CD4-positive, alpha-beta T cell treated with Interleukin-17A for 4 hours (primary cell): ENCODE measurements around the gene CPA4.

Experiments
- DNase-seq: peaks from one replicate; pipeline ENCODE4 v3.0.0-alpha.2; 2020; ENCODE audit warnings: mixed read lengths

CPA4 gene

DNA sequence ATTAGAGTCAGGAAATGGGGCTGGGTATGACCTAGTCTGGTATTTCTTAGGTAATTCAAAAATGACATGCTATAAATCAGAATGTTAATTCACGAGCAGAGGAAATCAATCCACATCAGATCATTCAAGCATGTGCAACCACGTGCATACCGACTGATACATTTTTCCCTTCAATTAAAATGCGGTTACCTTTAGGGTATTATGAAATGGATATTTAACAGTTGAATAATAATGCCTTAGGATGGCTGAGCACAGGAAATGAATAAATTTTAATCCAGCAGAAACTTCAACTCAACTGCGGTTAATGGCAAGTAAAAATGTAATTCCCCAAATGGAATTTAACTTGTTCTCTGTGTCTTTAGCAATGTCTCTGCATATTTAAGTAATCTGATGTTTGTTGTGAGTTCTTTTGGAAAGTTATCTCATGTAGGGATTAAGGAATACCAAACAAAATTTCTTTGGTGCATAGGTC is 17.1 kb upstream of the CPA4 start:
- DNase-seq = no peak

DNA sequence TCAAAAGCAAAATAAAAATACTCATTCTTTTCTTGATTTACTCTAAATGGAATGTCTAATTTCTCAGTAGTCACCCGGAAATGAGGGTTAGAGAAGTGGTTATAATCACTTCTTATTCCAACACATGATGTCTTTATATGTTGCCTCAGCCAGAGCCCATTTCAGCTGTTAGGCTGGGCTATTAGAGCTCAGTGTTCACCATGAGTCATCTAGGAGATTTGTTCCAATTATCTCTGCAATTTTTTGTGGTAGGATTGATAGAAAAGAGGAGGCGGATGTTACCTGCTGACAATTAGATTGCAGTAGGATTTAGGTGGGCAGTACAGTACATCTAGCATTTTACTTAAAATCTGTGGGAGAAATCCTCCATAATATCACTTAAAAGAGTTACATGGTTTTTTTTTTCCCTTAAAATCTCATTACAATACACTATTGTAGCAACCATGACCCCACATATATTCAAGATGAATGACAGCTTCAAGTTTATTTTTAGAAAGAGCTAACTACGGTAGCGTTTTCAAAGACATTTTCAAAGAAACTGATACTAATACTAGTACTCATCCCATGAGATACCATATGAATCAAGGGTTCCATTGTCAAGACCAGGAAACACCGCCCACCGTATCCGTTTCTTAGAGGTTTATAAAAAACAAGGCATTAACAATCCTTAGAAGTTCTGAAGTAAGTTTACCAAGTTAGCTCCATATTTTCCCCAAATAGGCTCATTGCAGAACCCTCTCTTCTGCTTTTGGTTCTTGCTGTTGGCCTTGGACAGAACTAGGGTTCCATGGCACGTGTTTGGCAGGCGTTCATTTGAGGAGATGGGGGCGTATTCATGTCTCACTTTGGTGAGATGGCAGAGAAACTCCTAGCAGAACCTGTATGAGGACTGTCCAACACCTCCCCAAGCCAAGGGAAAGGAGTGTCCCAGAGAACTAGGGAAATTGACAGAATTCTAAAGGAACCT is 15.9 kb upstream of the CPA4 start:
- DNase-seq = no peak

DNA sequence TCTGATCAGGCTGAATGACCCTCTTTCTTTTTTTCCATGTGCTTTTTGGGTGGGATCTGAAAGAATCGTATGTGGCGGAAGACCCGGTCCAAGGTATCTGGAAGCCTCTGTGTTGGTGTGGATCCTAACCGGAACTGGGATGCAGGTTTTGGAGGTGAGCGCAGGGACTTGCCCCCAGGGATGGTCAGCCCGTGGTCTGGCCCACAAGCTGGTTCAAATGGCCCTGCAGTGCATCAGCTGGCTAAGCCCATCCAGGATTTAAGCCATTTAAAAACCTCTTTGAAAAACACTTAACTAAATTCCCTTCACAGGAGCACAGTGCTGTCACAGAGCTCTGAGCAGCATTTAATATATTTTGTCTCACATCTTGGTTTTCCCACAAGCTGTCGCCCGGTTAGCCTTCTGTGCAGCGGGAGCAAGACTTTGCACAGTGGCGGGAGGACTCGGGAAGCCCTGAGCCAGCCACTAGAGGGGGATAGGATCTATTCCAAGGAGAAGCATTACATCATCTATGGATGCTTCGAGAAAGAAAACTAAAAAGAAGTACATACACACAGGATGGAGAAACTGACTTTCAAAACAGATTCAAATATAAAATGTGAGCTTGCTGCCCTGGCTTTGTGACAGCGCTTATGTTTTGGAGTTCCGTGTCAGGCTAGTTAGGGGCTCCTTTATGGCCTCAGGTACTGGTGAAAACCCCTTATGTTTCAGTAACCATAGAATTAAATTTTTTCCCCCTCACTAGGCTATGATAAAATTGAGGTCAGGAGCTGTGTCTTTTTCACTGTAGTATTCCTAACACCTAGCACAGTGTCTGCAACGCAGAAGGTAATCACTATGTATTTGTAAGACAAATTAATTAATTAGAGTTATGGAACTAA is 15.0 kb upstream of the CPA4 start:
- no peak for DNase-seq

DNA sequence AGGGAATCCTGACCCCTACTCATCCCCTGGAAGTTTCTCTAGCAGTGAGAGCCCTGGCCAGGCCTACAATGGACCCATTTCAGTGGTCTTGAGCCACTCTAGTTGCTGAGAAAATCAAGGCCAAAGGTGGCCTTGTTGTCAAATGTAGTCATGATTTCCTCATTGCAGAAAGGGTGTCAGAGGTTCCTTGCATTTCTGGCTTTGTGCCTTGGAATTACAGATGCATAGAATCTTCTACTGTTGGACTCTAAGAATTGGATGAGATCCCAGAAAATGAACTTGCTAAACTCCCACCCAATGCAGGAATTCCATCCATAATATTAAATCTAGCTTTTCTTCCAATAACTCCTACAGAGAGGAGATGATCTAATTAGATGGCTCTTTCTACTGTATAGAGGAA is 14.1 kb upstream of the CPA4 start:
- no peak for DNase-seq

DNA sequence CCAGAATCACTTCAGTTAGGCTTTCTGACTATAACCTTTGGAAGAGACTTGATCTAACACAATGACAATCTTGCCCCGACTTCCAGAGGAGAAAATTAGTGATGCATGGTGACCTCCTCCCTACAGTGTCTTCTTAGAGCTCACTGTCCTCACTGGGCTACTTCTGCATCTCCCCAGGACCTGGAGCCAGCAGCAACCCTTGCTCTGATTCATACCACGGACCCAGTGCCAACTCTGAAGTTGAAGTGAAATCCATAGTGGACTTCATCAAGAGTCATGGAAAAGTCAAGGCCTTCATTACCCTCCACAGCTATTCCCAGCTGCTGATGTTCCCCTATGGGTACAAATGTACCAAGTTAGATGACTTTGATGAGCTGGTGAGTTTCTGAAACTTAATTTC is 13.7 kb upstream of the CPA4 start:
- DNase-seq = no peak

DNA sequence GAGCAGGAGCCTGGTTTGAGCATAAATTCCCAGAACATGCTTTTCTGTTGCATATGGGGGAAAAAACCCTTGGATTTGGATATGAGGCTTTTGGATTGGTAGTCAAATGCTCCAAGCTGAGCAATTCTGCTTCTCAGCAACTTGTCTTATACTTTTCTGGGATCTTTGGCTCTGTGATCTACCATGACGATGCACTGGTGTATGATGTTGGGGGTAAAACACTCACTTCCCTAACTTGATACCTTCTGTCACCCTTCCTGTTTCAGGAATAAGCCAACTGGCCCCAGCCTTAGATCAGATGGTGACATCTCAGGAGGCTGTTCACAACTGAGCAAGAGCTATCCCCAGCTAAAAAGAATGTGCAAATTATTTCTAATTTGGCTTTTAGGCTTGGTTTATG is 13.1 kb upstream of the CPA4 start:
- no peak for DNase-seq

DNA sequence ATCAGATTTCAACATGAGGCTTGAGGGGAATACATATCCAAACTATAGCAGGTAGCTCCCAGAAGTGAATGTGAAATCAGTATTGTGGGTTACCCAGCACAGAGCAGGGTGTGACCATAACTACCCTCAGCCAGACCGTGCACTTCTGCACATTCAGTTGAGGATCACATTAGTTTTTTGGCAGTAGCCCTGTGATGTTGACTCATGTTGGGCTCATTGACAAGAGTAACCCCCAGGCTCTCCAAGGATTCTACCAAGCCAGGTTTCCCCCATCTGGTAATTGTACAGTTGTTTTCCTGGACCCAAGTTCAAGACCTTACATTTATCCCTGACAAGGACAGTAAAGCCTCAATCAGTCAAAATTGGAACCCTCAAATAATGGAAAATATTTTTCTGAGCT is 11.7 kb upstream of the CPA4 start:
- DNase-seq = no peak

DNA sequence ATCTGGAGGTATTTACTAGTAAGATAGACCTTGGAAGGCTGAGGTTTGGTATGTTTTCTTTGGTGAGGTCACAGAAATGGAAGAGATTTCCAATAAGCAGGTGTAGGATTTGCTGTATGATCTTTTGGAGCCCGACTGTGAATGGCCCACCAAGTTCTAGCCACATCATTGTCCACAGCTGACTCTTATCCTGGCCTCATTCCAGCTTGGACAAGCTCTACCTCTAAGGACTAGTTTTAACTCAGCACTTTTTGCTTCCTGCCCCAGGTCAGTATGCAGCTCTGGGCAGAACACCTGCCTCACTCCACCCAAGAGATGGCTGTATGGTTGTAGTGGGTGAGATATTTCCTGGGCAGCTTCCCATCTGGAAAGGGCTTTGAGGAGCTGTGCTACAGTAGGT is 6.1 kb upstream of the CPA4 start:
- DNase-seq = no peak

DNA sequence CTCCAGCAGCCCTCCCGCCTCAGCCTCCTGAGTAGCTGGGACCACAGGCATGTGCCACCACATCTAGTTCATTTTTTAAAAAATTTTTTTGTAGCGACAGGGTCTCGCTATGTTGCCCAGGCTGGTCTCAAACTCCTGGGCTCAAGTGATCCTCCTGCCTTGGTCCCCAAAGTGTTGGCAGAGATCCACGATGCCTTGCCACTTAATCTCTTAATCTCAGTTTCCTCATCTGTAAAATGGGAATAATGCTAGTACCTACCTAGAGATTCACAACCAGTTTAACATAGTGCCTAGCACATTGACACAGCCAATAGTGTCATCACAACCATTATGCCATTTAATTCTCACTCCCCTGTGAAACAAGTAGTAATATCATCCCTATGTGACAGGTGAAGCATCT is 4.8 kb upstream of the CPA4 start:
- no peak for DNase-seq

DNA sequence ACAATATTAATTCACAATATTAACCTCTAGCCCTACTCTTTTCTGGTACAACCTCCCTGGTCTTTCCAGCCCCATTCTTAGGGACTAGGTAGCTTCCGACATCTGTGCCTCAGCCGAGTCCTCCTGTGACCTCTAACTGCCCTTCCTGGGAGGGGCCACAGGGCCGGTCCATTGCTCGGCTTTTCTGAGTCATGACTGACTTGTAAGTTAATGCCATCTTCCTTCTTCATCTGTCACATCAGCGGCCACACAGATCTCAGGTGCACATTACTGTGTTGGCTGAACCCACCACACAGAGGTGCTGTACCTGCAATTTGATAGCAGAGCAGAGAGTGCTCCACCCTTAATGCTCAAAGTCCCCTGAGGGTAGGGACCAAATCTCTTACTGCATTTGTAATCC is 4.1 kb upstream of the CPA4 start:
- DNase-seq = no peak

DNA sequence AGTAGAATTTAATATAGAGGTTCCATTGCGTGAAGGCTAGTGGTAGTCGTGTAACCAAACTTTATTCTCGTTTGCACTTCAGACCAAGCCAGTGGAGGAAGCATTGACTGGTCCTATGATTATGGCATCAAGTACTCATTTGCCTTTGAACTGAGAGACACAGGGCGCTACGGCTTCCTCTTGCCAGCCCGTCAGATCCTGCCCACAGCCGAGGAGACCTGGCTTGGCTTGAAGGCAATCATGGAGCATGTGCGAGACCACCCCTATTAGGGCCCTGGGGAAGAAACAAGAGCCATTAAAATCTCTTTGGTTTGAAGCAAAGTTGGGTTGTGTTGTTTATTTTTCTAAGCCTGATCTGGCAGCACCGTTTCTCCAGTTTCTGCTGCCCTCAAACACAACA is 3.5 kb upstream of the CPA4 start:
- DNase-seq = no peak

DNA sequence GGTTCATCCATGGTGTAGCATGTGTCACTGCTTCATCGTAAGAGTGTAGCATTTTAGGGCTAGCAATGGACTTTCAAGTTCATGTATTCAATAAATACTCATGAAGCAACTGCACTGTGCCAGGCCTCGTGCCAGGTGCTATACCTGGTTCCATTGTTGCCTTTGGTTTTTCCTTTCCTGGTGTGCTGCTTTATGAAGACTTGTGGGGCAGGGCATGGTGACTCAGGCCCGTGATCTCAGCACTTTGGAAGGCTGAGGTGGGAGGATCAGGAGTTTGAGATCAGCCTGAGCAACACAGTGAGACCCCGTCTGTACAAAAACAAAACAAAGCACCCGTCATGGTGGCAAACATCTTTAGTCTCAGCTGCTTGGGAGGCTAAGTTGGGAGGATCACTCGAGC is 2.2 kb upstream of the CPA4 start:
- no peak for DNase-seq

DNA sequence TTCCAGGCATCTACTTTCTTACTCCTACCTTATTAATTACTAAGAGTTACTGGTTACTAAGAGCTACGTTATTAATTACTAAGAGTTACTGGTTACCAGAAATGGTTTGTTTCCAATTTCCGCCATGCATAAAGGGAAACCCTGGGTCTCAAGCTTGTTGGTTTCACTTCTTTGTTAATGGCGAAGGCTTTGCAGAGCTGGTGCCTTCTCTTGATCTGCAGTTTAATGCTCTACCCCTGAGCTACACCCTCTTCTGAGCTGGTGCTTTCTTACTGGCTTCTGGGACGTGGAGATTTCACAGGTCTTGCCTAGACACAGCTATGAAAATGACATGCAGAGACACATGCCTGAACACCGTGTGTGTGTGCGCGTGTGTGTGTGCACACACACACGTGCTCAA is 560 bp downstream of the CPA4 start:
- no peak for DNase-seq

DNA sequence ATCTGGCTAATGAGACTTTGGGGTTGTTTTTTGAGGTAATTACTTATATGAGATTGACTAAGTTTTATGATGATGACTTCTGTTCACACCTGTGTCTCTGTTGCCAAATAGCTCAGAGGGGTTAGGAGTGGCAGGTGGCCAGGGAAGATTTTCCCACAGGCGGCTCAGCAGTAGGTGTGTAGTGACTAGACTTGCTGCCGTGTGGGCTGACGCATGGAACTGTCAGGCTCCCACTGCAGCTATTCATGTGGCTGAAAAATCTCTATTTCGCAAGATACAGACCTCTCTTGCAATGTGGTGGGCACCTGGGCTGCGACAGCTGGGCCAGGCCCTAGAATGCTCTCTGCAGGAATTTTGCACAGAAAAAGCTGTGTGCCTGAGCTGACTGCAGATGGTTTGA is 1.4 kb downstream of the CPA4 start:
- DNase-seq = no peak

DNA sequence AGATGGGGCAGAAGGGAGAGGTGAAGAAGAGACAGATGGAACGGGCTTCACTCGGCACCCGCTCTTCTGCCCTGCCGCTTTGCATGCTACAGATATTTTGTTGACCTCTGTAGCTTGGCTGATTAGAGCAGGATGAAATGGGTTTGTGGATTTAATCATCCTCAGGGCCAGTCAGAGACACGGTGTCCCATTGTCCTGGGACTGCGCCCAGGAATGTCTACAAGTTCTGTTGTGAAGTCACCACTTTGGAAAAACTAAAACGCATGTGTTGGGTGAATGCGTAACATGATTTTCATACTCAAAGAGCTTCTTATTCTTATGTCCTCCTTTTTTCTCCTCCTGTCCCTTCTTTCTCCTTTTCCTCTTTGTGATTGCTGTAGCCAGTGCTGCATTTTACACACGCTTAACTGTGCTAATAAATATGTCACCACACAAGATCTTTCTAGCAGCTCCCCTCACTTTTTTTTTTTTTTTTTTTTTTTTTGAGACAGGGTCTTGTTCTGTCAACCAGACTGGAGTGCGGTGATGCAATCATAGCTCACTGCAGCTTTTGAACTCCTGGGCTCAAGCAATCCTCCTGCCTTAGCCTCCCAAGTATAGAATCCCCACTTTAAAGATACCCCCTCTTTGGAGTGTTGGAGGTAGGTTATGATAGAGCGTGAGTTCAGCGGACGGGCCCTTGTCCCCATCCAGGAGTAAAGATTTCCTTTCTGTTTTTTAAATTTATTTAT is 3.4 kb downstream of the CPA4 start:
- no peak for DNase-seq

DNA sequence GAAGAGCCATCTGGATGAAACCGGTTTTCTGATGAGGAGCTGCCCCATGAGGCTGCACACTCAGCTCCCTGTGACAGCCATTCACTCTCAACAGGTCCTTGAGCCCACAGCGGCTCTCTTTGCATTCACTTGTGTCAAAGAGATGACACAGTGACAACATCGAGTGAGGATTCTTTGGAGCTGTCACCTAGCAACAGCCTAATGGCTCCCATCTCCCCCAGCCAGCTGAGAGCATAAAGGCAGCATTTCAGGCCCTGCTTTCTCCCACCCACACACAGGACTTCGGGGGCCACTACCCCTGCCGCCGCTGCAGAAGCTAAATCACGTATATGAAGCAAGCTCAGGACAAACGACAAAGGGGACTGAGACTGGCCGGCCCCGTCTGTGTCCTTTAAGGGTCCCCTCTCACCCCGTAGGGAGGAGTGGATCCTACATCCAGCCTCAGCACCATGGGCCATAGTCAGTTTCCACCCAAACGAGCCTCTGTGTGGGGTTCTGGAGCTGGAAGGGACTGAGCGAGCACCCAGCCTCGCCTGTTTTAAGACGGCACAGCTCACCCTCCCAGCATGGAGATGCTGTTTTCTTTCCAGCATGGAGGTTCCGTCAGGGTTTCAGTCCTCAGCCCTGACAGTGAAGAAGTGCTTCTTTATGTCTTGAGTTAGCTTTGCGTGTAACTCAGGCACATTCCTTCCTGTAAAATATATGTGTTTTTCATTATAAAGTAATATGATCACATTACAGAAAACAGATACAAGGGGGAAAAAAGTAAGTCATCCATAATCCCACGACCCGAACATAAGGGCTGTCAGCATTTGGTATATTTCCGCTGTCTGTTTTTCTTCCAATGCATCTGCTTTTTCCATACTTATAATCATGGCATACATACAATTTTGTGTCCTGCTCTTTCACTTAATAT is 4.9 kb downstream of the CPA4 start:
- no peak for DNase-seq

DNA sequence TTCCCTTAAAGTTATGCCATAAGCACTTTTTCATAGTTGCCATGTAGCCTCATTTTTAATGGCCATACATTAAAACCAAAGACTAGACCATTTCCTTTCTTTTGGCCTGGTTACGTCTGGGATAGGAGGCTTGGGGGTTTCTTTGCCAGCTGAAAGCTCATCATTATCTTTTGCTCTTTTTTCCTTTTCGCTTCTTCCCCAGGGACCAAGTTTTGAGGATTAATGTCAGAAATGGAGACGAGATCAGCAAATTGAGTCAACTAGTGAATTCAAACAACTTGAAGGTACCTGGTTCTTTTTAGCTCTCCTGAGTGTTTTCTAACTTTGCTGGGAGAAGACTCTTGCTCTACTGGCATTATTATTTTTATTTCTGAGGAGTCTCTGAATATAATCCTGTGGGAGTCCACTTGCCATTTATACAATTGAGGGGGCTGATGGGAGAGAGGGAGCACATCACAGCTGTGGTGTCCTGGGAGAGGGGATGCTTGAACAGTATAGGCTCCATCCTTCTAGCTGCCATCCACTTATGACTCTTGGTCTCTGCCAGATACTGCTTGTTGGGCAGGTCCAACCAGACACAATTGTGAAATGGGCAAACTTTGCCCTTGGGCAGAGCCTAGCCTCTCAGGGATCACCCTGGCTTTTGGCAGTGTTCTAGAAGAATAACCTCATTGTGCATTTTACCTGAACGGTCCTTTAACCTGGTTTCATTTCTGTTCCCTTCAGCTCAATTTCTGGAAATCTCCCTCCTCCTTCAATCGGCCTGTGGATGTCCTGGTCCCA is 5.8 kb downstream of the CPA4 start:
- DNase-seq = no peak

DNA sequence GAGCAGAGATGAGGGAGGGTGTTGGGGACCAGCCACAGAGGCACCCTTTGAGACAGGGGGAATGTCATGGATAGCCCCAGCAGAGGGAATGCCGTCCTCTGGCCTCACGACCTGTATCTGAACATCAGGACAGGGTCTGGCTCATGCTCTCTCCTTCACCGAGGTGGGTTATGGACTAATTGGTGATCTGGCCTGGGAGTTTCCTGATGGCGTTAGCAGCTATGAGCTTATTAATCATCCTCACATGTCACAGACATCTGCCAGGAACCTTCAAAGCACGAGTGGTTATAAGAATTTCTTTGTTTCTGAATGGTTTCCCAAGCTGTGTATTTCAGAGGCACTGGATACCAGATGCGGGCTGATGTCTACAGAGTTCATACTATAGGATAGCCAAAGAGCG is 6.9 kb downstream of the CPA4 start:
- DNase-seq = no peak

DNA sequence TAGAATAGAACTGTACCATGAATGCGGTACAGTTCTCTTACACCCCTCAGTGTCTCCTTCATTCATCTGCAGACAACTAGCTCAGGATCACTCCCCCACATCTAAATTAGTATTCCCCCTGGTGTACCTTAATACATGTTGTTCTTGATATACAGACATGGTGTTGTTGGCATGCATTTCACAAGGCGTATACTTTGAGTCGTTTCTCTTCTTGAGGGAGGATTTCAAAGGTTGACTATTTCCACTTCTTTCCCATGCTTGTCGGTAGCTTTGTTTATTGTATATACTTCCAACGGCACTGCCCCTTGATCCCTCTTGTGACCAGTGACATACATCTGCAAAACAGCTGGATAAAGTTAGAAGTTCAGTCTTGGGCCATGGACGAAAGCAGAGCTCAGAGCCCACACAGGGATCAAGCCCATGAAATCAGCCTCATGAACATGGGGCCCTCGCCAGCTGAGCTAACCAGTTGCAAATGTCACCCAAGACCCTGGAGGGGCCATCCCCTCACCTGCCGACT is 8.6 kb downstream of the CPA4 start:
- no peak for DNase-seq

DNA sequence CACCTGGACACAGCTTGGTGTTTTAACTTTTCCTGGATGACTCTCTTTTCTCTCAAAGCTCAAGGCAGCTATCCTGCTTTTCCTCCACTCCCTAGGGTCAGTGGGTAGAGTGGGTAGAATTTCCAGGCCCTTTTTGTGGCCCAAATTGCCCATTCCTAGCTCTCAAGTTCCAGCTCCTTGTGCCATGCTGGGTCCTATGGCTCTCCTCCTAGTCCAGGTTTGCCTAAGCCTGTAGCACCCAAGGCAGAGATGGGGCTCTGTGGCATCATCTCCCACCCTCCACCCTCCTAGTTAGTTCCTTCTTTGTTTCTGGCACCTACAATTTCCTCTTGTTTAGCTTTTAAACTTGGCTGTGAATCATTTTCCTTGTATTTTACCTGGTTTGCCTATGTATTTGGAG is 9.7 kb downstream of the CPA4 start:
- DNase-seq = no peak

DNA sequence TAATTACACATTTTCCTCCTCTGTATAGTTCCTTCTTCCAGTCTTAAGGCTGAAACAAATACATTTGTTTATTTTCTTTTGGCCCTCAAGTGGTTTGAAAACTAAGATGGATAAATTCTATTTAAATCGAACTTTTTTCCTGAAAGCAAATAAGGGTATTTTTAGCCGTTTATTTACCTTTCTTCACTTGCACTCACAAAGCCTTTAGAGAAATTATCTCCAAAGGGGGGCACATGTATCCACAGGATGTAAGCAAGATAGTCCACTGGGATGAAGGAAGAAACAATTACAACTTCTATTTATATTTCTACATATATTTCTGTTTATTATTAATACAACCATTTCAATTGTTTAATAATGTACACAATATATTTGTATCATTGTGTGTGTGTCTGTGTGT is 10.2 kb downstream of the CPA4 start:
- no peak for DNase-seq
